Activated CD4-positive, alpha-beta memory T cell treated with anti-CD3 and anti-CD28 coated beads, Interleukin-2, amount 10 ng/mL, durations not matched to agents 7 days and 5 days (primary cell): ENCODE data around the gene TBC1D2. TPM values are rescaled to one million over a fixed set of nuclear protein-coding genes. Genes with fewer than 3 reads are reported as not detected.

Experiments
- CTCF ChIA-PET: fragments of 350-600 bp; sonication (Branson Sonifier 250); formaldehyde crosslinking; loops from one replicate; lab custom pipeline; 2021; ENCODE audit warnings: antibody characterized with exemption, inconsistent platforms; lab: Charles Lee
- POLR2A ChIA-PET: fragments of 350-600 bp; sonication (Branson Sonifier 250); formaldehyde crosslinking; loops from one replicate; lab custom pipeline; 2021; ENCODE audit warnings: antibody characterized with exemption; lab: Charles Lee
- DNase-seq: peaks from one replicate; pipeline ENCODE4 v3.0.0-alpha.2; 2020
- H3K27ac Mint-ChIP-seq: one replicate; pipeline ENCODE4 v1.8.0; 2021; ENCODE audit warnings: mild to moderate bottlenecking, mixed read lengths
- H3K27me3 Mint-ChIP-seq: one replicate; pipeline ENCODE4 v1.8.0; 2021; ENCODE audit warnings: mixed read lengths
- H3K36me3 Mint-ChIP-seq: one replicate; pipeline ENCODE4 v1.8.0; 2021; ENCODE audit warnings: low read depth, mixed read lengths
- H3K4me1 Mint-ChIP-seq: one replicate; pipeline ENCODE4 v1.8.0; 2021; ENCODE audit warnings: mixed read lengths
- H3K4me3 Mint-ChIP-seq: one replicate; pipeline ENCODE4 v1.8.0; 2021; ENCODE audit warnings: mild to moderate bottlenecking, mixed read lengths
- H3K9me3 Mint-ChIP-seq: one replicate; pipeline ENCODE4 v1.8.0; 2021; ENCODE audit warnings: mixed read lengths
- total RNA-seq, 2 experiments: library from RNA; stranded (reverse); gene quantifications; one replicate each; pipeline ENCODE4 v1.2.3, GENCODE V29; 2021

Gene TBC1D2
- total RNA-seq, 2 experiments from 2014 or later, result 11.0 to 11.9 TPM

DNA sequence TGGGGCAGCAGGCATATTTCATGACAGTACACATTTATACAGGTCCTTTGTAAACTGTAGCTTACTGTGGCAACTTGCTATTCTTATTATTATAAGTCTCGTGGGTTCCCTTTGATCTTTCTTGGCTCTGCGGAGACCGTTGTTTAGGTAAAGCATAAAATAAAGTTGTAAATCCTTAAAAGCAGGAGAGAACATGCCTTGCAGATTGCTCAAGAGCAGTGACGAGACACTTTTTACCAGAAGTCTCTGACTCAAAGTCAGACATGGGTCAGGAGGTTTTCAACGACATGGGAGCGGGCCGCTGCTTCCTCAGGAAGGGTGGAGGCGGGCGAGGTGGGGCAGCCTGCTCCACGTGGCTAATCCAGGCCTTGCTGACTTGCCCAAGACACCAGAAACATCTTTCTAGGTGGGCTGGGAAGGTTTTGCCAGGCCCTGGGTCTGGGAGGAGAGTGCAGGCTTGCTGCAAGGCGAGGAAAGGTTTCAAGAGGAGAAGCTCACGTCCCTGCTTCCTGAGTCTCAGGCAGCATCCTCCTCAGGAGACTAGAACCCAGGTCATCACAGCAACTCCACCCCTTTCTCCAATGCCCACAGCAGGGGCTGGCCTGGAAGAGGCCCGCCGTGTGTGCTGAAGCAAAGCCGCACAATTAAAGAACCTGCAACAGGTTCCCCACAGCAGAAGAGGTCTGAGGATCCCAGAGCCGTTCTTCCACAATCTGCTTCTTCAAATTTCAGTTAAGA lies 6.5 kb downstream of the TBC1D2 start:
- no peaks in the 10 kb centered on the region for H3K27me3 Mint-ChIP-seq
- peak overlapping the region; percentile 88 for H3K27ac Mint-ChIP-seq
- peaks cover 32% of the 10 kb centered on the region for H3K36me3 Mint-ChIP-seq
- peak overlapping the region; percentile 12 for H3K4me3 Mint-ChIP-seq
- no peaks in the 10 kb centered on the region for H3K9me3 Mint-ChIP-seq
- ChIA-PET POLR2A (no interaction called here), CTCF (interaction anchor here (1.0 to 1.3 kb wide), 2 partner anchors 14 to 130 kb away, joined by 3 to 4 read pairs; partner anchors contain the start of gene TRIM14)
- peak; percentile 44 for DNase-seq
- H3K4me1 Mint-ChIP-seq, result peaks cover 62% of the 10 kb centered on the region

DNA sequence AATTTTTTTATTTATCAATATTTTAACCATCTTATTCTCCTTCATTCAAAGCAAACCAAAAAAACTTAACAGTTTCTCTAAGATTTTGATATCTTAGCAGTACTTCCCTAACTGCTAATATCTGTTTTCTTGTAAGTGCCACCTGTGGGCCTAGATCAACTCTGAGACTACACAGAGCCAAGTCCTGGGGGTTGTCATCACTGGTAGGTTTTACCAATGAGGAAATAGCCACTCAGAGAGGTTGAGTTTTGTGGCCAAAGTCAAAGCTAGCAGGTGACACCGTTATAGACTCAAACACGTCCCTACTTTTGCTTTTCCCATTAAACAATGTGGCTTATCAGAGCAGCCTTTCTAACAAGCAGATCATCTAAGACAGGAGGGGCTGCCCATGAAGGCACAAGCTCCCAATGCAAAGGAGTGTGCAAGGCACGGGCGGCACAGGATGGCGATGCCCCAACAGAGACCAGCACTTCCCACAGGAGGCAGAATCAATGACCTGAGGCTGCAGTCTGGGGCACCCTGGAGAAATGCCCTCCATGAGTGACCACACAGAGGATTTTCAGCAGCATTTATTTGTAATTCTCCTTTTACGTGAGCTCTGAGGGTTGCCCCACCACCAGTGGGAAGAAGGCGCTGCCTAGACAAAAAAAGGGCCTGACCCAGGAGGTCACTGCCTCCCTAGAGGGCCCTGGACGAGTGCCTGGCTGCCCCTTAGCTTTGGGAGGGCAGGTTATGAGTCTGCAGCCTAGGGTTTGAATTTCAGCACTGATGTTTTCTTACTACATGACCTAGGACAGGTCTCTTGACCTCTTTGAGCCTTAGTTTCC lies 7.4 kb downstream of the TBC1D2 start:
- CTCF ChIA-PET, result interaction anchor here (1.0 to 2.6 kb wide), 3 partner anchors 8 to 129 kb away, joined by 3 to 18 read pairs (median 4); partner anchors contain the start of genes TBC1D2 and TRIM14
- Mint-ChIP-seq H3K27me3 (no peaks in the 10 kb centered on the region), H3K36me3 (peaks cover 26% of the 10 kb centered on the region), H3K4me3 (no peak overlapping the region), H3K27ac (peak overlapping the region; percentile 88), H3K9me3 (no peaks in the 10 kb centered on the region), H3K4me1 (peaks cover 53% of the 10 kb centered on the region)
- DNase-seq, result no peak
- POLR2A ChIA-PET, result interaction anchor here (1.0 kb wide), 1 partner anchor 169 kb away, joined by 3 read pairs; no protein-coding TSS in a partner anchor

DNA sequence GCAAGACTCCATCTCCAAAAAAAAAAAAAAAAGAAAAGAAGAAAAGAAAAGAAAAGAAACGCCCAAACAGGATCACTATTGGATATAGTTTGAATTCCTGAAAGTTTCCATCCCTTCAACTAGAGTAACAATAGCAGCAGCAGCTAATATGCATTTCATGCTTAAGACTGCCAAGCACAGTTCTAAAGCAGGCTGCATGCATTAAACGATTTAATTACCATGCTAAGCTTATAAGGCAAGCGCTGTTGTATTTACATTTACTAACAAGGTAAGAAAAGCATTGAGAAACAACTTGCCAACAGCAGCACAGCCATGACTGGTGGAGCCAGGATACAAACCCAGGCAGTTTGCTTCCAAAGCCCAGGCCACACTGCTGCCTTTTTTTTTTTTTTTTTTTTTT lies 13.0 kb downstream of the TBC1D2 start:
- ChIA-PET CTCF (interaction anchor here (0.6 kb wide), 1 partner anchor 365 kb away, joined by 3 read pairs; no protein-coding TSS in a partner anchor), POLR2A (interaction anchor here (2.3 kb wide), 1 partner anchor 13 kb away, joined by 12 read pairs; the partner anchor contains the start of gene TBC1D2)
- Mint-ChIP-seq H3K36me3 (peaks cover 9% of the 10 kb centered on the region), H3K27ac (no peak overlapping the region), H3K4me3 (no peak overlapping the region), H3K4me1 (peaks cover 10% of the 10 kb centered on the region), H3K27me3 (no peaks in the 10 kb centered on the region), H3K9me3 (no peaks in the 10 kb centered on the region)
- no peak for DNase-seq

DNA sequence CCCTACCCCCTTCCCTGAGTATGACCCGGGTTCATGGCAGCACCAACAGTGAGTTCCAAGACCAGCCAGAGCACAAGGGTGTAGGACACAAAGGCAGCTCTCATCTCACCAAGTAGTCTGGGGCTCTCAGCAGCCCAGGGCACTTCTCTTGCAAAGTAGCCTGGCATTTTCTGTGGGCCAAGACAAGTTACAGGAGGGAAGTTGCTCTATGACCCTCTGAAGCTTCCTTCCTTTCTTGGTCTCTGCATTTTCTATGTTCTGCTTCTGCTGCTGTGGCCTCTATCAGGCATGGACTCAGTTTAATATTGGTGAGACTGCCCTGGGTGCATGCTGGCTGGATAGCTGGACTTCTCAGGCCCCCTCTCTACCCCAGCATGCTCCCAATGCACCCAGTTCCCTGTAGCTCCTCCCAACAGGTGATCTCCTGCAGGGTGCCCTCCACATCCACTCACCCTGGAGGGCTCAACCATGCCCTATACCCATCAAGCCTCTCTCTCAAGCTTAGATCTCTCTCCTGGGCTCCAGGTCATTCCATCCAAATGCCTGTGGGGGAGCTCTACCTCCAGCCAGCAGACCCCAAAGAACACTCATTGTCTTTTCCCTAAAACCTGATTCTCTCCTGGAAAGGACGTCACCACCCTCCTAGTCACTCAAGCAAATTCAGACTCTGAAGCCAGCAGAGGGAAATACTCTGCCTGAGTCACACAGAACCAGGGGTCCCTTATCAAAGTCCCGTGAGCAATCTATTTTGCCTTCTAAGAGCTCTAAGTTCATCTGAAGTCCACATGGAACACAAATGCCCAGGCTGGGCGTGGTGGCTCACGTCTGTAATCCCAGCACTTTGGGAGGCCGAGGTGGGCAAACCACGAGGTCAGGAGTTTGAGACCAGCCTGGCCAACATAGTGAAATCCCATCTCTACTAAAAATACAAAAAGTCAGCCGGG lies 13.8 kb downstream of the TBC1D2 start:
- no peaks in the 10 kb centered on the region for H3K27me3 Mint-ChIP-seq
- ChIA-PET POLR2A (interaction anchor here (2.3 kb wide), 1 partner anchor 14 kb away, joined by 12 read pairs; the partner anchor contains the start of gene TBC1D2), CTCF (interaction anchor here (0.7 kb wide), 1 partner anchor 23 kb away, joined by 3 read pairs; no protein-coding TSS in a partner anchor)
- no peaks in the 10 kb centered on the region for H3K9me3 Mint-ChIP-seq
- peaks cover 8% of the 10 kb centered on the region for H3K4me1 Mint-ChIP-seq
- peaks cover 9% of the 10 kb centered on the region for H3K36me3 Mint-ChIP-seq
- H3K4me3 Mint-ChIP-seq, result no peak overlapping the region
- H3K27ac Mint-ChIP-seq, result no peak overlapping the region
- no peak for DNase-seq

DNA sequence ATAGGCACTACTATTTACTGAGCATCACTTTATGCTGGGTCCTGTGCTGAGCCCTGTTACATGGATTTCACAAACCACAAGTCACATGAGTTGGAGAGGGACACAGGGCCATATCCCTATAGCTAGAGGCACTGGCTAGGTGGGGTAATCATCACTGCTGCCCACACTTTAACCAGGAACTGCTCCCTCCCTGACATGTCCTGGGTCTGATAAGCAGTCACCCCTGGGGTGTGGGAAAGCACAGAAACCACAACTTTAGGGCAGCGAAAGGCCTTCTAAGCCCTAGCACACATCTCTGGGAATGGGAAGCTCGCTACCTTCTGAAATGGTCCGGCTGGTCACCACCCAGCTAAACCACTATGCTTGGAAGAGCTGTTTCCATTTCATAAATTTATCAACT lies 15.0 kb downstream of the TBC1D2 start:
- Mint-ChIP-seq H3K9me3 (no peaks in the 10 kb centered on the region), H3K27ac (no peak overlapping the region), H3K4me3 (no peak overlapping the region), H3K36me3 (peaks cover 9% of the 10 kb centered on the region), H3K27me3 (no peaks in the 10 kb centered on the region), H3K4me1 (no peaks in the 10 kb centered on the region)
- ChIA-PET CTCF (interaction anchor here (0.7 kb wide), 1 partner anchor 24 kb away, joined by 3 read pairs; no protein-coding TSS in a partner anchor), POLR2A (interaction anchor here (2.3 kb wide), 1 partner anchor 15 kb away, joined by 12 read pairs; the partner anchor contains the start of gene TBC1D2)
- DNase-seq, result no peak

DNA sequence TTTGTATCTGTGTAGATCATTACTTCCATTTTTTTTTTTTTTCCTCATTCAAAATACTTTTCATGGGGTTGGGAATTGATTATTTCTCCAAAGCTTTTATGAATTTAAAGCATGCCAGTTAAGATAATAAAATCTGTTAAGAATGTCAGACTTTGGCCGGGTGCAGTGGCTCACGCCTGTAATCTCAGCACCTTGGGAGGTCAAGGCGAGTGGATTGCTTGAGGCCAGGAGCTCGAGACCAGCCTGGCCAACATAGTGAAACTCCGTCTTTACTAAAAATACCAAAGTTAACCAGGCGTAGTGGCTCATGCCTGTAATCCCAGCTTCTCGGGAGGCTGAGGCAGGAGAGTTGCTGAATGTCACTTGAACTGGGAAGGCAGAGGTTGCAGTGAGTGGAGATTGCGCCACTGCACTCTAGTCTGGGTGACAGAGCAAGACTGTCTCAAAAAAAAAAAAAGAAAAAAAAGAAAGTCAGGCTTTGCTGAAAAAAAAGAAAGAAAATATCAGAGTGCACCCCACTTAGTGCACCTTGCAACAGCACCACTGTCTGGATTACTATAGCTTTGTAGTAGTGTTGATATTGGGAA lies 18.5 kb downstream of the TBC1D2 start:
- no peaks in the 10 kb centered on the region for H3K9me3 Mint-ChIP-seq
- no peak overlapping the region for H3K27ac Mint-ChIP-seq
- peaks cover 12% of the 10 kb centered on the region for H3K36me3 Mint-ChIP-seq
- peaks cover 2% of the 10 kb centered on the region for H3K4me1 Mint-ChIP-seq
- ChIA-PET CTCF (no interaction called here), POLR2A (interaction anchor here (3.1 kb wide), 1 partner anchor 19 kb away, joined by 8 read pairs; the partner anchor contains the start of gene TBC1D2)
- DNase-seq, result no peak
- no peak overlapping the region for H3K4me3 Mint-ChIP-seq
- H3K27me3 Mint-ChIP-seq, result no peaks in the 10 kb centered on the region

DNA sequence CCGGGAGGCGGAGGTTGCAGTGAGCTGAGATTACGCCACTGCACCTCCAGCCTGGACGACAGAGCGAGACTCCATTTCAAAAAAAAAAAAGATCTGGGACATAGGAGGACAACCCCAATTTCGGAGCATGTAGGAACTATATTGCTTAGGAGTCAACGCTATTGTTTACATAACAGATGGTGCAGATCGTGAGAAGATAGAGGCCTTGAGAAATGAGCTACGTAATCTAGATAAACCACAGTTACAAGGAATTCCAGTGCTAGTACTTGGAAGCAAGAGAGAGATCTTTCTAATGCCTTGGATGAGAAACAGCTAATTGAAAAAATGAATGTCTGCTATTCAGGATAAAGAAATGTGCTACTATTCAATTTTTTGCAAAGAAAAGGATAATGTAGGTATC lies 20.3 kb downstream of the TBC1D2 start:
- no peaks in the 10 kb centered on the region for H3K9me3 Mint-ChIP-seq
- POLR2A ChIA-PET, result interaction anchor here (1.3 to 3.1 kb wide), 2 partner anchors 14 to 20 kb away, joined by 3 to 8 read pairs; partner anchors contain the start of gene TBC1D2
- H3K36me3 Mint-ChIP-seq, result peaks cover 19% of the 10 kb centered on the region
- no peak overlapping the region for H3K27ac Mint-ChIP-seq
- H3K27me3 Mint-ChIP-seq, result no peaks in the 10 kb centered on the region
- peaks cover 2% of the 10 kb centered on the region for H3K4me1 Mint-ChIP-seq
- CTCF ChIA-PET, result interaction anchor here (0.8 to 1.8 kb wide), 4 partner anchors 11 to 166 kb away, joined by 3 to 6 read pairs (median 3); no protein-coding TSS in a partner anchor
- H3K4me3 Mint-ChIP-seq, result no peak overlapping the region
- DNase-seq, result no peak

DNA sequence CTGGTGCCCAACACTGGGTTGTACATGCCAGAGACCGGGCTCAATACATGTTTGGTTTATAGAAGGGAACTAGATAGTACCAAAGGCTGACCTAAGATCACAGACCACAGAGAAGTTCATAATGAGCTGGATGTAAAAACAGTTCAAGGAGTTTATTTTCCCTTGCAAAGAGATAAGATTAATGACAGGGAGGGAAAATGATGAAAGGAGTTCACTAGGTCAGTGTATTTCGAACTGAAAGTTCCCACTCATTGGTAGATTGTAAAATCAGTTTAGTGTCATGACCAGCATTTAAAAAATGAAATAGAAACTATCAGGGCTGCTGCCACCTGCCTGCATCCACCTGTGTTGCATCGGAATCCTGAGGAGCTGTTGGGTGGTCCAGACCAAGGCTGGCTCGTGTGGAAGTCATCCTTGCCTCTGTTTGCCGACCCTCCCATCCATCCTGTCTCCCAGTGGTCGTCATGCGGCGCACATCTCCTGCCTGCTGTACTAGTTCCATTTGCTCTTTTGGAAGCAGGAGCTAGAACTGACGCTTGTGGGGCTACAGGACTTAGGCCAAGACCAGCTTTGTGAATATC lies 21.1 kb downstream of the TBC1D2 start:
- Mint-ChIP-seq H3K27ac (no peak overlapping the region), H3K9me3 (no peaks in the 10 kb centered on the region), H3K4me3 (no peak overlapping the region), H3K27me3 (no peaks in the 10 kb centered on the region), H3K36me3 (peaks cover 18% of the 10 kb centered on the region), H3K4me1 (peaks cover 2% of the 10 kb centered on the region)
- DNase-seq, result no peak
- ChIA-PET POLR2A (interaction anchor here (1.6 to 3.1 kb wide), 2 partner anchors 21 to 116 kb away, joined by 4 to 8 read pairs; partner anchors contain the start of genes TBC1D2 and TRIM14), CTCF (interaction anchor here (1.0 to 1.8 kb wide), 4 partner anchors 11 to 166 kb away, joined by 3 to 6 read pairs (median 3); no protein-coding TSS in a partner anchor)

DNA sequence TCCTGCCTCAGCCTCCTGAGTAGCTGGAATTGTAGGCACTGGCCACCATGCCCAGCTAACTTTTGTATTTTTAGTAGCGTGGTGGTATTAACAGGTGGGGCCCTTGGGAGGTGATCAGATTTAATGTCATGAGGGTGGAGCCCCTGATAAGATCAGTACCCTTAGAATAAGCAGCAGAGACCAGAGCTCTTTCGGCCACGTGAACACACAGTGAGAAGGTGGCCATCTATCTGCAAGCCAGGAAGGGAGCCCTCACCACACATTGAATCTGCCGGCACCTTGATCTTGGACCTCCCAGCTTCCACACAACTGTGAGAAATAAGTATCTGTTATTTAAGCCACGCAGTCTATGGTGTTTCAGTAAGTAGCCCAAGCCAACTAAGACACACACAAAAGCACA lies 22.5 kb downstream of the TBC1D2 start:
- POLR2A ChIA-PET, result interaction anchor here (1.6 kb wide), 1 partner anchor 114 kb away, joined by 4 read pairs; the partner anchor contains the start of gene TRIM14

DNA sequence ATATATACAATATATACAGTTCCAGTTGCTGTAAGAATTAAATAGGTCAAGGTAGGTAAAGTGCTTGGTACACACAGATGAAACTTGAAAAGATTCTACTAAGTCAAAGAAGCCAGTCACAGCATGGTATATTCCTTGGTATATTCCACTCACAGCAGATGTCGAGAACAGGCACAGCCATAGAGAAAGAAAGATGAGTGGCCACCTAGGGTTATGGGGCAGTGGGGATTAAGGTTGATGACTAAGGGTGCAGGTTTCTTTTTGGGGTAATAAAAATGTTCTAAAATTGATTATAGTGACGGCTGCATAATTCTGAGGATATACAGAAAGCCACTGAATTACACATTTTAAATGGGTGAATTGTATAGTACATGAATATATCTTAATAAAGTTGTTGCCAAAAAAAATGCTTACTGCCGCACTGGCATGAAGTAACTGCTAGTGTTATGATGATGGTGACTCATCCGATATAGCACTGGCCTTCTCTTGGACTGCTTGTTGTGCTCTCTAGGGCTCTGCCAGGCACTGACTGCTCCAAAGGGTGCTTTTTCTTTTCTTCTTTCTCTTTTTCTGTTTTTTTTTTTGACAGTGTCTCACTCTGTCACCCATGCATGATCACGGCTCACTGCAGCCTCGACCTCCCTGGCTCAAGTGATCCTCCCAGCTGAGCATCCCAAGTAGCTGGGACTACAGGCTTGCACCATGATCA lies 23.5 kb downstream of the TBC1D2 start:
- no peak for DNase-seq
- peaks cover 2% of the 10 kb centered on the region for H3K4me1 Mint-ChIP-seq
- ChIA-PET POLR2A (no interaction called here), CTCF (interaction anchor here (2.2 kb wide), 1 partner anchor 84 kb away, joined by 5 read pairs; no protein-coding TSS in a partner anchor)
- H3K27ac Mint-ChIP-seq, result no peak overlapping the region
- H3K36me3 Mint-ChIP-seq, result peaks cover 22% of the 10 kb centered on the region
- no peaks in the 10 kb centered on the region for H3K27me3 Mint-ChIP-seq
- H3K4me3 Mint-ChIP-seq, result no peak overlapping the region
- no peaks in the 10 kb centered on the region for H3K9me3 Mint-ChIP-seq

More for the DNA sequence above, 22.5 kb downstream of the TBC1D2 start:
- Mint-ChIP-seq H3K27ac (no peak overlapping the region), H3K27me3 (no peaks in the 10 kb centered on the region), H3K36me3 (peaks cover 21% of the 10 kb centered on the region), H3K4me1 (peaks cover 2% of the 10 kb centered on the region), H3K4me3 (no peak overlapping the region), H3K9me3 (no peaks in the 10 kb centered on the region)
- DNase-seq, result no peak
- CTCF ChIA-PET, result no interaction called here
